GM18519 (cell line): ENCODE data around the gene MAP7.
"Not testable (repeated sequence)": the region's sequence is repeated elsewhere in the genome, so short reads cannot be mapped to it uniquely, and the experiment has no call there.

Experiments
- ATAC-seq: cut with Tn5 transposase; IDR thresholded peaks from one replicate; pipeline ENCODE4 v1.9.1; 2021; ENCODE audit warnings: mild to moderate bottlenecking, moderate library complexity; ENCODE audit not compliant: unreplicated experiment, low FRiP score

Gene MAP7

DNA sequence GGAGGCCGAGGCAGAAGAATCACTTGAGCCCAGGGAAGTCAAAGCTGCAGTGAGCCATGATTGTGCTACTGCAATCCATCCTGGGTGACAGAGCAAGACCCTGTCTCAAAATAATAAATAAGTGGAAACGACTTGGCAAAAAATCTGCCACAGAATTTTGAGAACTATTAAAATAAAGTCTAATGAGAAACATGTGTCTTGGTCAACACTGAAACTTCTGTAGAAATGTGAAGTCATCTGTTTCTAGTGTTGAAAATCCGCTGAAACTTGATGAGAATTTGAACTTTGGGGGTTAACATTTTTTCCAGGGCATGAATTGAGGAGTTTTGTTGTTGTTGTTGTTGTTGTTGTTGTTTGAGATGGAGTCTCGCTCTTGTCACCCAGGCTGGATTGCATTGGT, 231.5 kb downstream of the MAP7 start:
- no peak for ATAC-seq

DNA sequence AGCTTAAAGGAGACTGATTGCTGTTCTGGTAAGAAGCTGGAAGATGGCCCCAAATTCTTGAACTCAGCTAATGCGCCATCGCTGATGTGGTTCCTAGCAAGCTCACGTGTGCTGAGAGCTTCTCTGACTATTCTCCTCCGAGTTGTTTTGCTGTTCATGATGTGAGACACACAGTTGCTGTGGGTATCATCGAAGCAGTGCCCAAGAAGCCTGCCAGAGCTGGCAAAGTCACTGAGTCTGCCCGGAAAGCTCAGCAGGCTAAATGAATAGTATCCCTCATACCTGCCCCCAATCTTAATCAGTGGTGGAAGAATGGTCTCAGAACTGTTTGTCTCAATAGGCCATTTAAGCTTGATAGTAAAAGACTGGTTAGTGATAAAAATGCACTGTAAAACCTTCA, 232.3 kb downstream of the MAP7 start:
- no peak for ATAC-seq

DNA sequence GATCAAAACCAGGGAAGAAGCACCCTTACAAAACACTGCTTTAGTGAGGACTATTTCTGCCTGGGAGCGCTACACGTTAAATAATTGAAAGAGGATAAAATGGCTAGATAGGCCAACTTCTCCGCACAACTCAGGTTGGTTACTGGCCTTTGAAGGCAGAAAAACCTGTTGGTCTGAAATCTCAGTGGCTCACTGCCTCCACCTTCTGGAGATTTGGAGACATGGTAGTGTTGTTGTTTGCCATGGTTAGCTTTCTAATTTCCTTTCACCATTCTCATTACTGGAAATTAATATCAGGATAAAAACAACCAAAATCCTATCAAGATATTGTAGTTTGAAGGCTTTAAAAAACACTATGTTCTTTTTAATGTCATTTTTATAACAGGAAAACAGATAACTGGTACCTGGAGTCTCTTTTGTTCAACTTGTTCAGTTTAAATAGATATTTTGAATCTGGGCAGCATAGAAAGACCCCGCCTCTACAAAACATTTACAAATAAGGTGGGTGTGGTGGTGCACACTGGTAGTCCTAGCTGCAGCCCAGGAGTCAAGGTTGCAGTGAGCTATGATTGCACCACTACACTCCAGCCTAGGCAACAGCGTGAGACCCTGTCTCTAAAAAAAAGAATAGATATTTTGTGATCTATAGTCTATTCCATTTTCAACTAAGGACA, 233.1 kb downstream of the MAP7 start:
- ATAC-seq = peak; percentile 53

DNA sequence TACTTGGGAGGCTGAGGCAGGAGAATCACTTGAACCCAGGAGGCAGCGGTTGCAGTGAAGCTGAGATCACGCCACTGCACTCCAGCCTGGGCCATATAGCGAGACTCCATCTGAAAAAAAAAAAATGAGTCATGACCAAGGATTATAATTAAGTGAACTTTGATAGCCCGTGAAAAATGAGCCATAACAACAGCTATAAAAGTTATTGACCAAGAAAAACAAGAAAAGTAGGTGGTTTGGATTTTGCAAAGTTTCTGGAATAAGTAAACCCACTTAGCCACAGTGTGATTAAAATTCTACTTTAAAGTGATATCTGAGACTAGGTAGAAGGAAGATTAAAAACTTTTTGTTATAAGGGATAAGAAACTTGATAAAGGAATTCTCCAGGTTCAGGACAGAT, 234.6 kb downstream of the MAP7 start:
- no peak for ATAC-seq

DNA sequence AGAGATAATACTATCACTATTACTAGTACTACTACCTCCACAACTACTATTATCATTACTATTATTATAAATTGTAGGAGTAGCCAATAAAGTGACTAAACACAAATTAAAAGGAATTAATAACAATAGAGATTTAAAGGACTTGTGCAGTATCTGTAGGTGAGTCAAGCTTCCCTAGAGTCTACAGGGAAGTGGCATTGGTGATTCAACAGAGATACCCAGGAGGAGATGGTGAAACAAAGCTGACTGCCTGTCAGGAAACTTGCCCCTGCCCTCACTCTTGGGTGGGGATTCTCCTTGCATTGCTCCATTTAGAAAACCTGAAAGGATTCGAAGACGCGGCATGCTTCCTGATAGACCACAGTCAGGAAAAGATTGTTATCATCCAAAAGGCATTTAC, 237.2 kb downstream of the MAP7 start:
- no peak for ATAC-seq

DNA sequence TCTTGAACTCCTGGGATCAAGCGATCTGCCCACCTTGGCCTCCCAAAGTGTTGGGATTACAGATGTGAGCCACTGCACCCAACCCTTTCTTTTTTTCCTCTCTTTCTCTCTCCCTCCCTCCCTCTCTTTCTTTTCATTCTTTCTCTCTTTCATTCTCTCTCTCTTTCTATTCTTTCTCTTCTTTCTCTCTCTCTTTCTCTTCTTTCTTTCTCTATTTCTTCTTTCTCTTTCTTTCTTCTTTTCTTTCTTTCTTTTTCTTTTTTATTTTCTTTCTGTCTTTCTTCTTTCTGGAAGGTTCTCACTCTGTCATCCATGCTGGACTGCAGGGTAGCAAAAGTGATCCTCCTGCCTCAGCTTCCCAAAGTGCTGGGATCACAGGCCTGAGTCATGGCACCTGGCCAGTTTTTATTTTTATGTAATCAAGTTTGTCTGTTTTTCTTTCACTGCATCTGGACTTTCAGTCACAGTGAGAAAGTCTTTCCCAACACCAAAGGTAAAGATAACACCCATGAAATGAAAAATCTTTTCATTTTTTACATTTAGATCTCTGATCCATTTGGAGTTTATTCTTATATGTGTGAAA, 240.4 kb downstream of the MAP7 start:
- ATAC-seq = no peak

DNA sequence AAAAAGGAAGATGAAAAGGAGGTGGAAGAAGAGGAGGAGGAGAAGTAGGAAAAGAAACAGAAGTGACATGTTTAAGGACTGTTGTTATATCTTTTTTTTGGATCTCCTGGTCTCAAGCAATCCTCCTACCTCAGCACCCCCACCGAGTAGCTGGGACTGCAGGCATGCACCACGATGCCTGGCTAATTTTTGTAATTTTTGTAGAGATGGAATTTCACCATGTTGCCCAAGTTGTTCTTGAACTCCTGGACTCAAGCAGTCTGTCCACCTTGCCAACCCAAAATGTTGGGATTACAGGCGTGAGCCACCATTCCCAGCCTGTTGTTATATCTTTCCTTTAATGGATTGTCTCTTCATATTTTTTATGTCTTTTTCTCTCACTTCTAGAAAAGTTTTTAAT, 241.1 kb downstream of the MAP7 start:
- no peak for ATAC-seq

DNA sequence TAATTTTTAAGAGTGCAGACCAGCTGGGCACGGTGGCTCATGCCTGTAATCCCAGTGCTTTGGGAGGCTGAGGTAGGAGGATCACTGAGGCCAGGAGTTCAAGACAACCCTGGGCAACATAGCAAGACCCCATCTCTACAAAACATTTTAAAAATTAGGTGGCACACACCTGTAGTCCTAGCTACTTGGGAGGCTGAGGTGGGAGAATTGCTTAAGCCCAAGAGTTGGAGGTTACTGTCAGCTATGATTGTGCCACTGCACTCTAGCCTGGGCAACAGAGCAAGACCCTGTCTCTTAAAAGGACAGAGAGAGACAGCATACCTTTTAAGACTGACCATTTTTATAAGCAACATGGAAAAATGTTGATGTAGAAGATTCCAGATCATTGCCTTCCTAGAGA, 241.8 kb downstream of the MAP7 start:
- not testable (repeated sequence) for ATAC-seq

DNA sequence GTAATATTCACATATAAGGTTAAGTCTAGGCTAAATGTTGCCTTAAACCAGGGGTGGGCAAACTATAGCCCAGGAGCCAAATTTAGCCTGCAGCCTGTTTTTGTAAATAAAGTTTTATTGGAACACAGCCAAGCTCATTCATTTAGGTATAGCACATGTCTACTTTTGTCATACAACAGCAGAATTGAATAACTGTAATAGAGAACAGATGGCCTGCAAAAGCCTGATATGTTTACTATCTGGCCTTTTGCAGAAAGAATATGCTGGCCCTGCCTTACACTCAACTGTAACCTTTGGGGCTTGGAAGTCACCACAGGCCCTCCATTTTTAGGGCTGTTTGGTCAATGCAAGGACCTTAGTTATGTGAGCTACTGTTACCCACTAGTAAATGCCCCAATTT, 242.9 kb downstream of the MAP7 start:
- no peak for ATAC-seq

DNA sequence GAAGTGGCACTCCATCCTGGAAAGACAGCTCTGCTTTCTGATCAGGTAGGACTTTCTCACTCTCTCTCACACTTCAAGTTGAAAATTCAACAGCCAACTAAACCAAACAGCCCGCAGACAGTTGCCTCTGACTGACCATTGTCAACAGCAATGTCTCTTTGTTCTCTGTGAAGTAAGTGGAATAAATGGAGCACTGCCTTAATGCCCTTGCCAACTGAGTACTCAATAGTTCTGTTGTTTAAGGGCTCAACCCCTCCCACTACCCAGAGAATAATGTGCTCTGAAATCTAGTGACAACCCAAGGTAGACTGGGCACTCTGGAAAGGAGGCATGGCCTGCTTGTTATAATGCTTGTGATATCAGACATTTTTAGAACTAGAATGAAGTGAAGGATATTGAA, 243.8 kb downstream of the MAP7 start:
- no peak for ATAC-seq

DNA sequence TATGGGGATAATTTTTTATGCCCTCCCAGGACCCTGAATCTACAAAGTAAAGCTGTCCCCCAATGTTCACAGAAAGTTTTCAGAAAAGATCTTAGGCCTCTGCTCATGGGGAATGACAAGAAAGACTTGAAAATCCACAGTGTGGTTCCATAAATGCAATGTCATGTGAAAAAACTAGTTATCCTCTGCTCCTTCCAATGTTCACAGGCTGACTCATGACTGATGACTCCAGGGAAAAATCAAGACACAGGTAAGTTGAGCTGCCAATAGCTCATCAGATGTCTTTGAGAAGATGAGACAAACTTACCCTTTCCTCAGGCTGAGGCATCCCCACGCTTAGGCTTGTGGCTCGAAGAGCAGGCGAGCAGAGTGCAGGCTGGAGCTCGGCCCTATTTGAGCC, 245.8 kb downstream of the MAP7 start:
- ATAC-seq = no peak

DNA sequence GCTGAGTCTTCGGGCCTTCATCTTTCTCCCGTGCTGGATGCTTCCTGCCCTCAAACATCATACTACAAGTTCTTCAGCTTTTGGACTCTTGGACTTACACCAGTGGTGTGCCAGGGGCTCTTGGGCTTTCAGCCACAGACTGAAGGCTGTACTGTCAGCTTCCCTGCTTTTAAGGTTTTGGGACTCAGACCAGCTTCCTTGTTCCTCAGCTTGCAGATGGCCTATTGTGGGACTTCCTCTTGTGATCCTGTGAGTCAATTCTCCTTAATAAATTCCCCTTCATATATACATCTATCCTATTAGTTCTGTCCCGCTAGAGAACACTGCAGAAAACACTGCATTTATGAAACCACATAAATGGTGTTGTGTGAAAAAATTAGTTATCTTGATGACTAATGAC, 246.7 kb downstream of the MAP7 start:
- no peak for ATAC-seq

DNA sequence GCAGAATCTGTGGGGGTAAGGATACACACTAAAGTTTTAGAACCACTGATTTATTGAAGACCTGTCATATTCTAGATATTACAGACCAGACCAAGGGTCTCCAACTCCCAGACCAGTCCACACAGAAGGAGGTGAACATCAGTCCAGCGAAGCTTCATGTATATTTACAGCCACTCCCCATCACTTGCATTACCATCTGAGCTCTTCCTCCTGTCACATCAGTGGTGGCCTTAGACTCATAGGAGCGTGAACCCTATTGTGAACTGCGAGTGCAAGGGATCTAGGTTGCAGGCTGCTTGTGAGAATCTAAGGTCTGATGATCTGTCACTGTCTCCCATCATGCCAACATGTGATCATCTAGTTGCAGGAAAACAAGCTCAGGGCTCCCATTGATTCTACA, 255.6 kb downstream of the MAP7 start:
- ATAC-seq = no peak
